Natural killer cell (primary cell): ENCODE measurements around the gene P4HB. TPM values are rescaled to one million over a fixed set of nuclear protein-coding genes. Genes with fewer than 3 reads are reported as not detected.

ENCODE experiments used
- ATAC-seq, 3 donors: fragments of 150-1000 bp in 2 of 3; fragments of 200-7000 bp in 1 of 3; cut with Tn5 transposase; 1 replicate in 1 of 3; 2 replicates in 2 of 3; pipeline ENCODE4 v1.10.0; 2021; ENCODE audit warnings: mild to moderate bottlenecking in 2 of 3, moderate library complexity in 2 of 3
- DNase-seq, 2 donors: peaks; one replicate each; pipeline versions ENCODE4 v3.0.0 to v3.0.0-alpha.2; 2013 to 2021; ENCODE audit warnings: mixed read lengths in 1 of 2
- H3K27ac ChIP-seq: one replicate; pipeline ENCODE4 v1.5.1; 2013; ENCODE audit warnings: mild to moderate bottlenecking, low read length
- H3K27me3 ChIP-seq: one replicate; pipeline ENCODE4 v1.6.1; 2013; ENCODE audit warnings: low read length; ENCODE audit not compliant: control insufficient read depth, insufficient read depth
- H3K36me3 ChIP-seq: one replicate; pipeline ENCODE4 v1.6.1; 2013; ENCODE audit warnings: low read length; ENCODE audit not compliant: control insufficient read depth, insufficient read depth
- H3K4me1 ChIP-seq: one replicate; pipeline ENCODE4 v1.6.1; 2013; ENCODE audit warnings: low read length; ENCODE audit not compliant: control insufficient read depth, insufficient read depth
- H3K4me3 ChIP-seq: one replicate; pipeline ENCODE4 v1.5.1; 2013; ENCODE audit warnings: low read length
- H3K9me3 ChIP-seq: one replicate; pipeline ENCODE4 v1.6.1; 2013; ENCODE audit warnings: low read length; ENCODE audit not compliant: control insufficient read depth, insufficient read depth
- H3K27ac Mint-ChIP-seq, 2 donors: one replicate each; pipeline ENCODE4 v1.8.0; 2022; ENCODE audit warnings: mild to moderate bottlenecking in 2 of 2, mixed read lengths in 2 of 2, moderate library complexity in 1 of 2
- H3K27me3 Mint-ChIP-seq, 2 donors: one replicate each; pipeline ENCODE4 v1.8.0; 2022; ENCODE audit warnings: low read depth in 2 of 2, mixed read lengths in 2 of 2
- H3K36me3 Mint-ChIP-seq: one replicate; pipeline ENCODE4 v1.8.0; 2022; ENCODE audit warnings: mixed read lengths
- H3K4me1 Mint-ChIP-seq, 2 donors: one replicate each; pipeline ENCODE4 v1.8.0; 2022; ENCODE audit warnings: mixed read lengths in 2 of 2
- H3K4me3 Mint-ChIP-seq: one replicate; pipeline ENCODE4 v1.8.0; 2022; ENCODE audit warnings: mild to moderate bottlenecking, moderate library complexity, mixed read lengths
- H3K9me3 Mint-ChIP-seq, 2 donors: one replicate each; pipeline ENCODE4 v1.8.0; 2022; ENCODE audit warnings: mixed read lengths in 2 of 2
- WGBS: methylation state at CpG from one replicate; pipeline ENCODE4 v1.1.7; 2013; ENCODE audit warnings: missing lambda C conversion rate; ENCODE audit not compliant: insufficient coverage; 5-methylcytosine and 5-hydroxymethylcytosine counted together
- intact Hi-C: fragments of 100-400 bp; cut with micrococcal nuclease; formaldehyde crosslinking; loops from one replicate; pipeline ENCODE4 v1.14.2; 2022
- total RNA-seq, 4 donors: library from RNA; stranded (reverse); fragments of 120-200 nt in 1 of 4; gene quantifications; one replicate each; pipeline versions ENCODE4 v1.2.3 to v1.2.4, GENCODE V29; 2013 to 2022
- TF ChIP-seq, protein P1 (sequence below): fragments of 200-600 bp; IDR thresholded peaks from one replicate; pipeline ENCODE4 v1.8.0; 2022; ENCODE audit warnings: antibody characterized with exemption

P4HB gene
- total RNA-seq, 3 donors from 2014 or later (not counting 1 experiment from before 2014, with no cell fraction given): 334 to 468 (median 386) TPM

DNA sequence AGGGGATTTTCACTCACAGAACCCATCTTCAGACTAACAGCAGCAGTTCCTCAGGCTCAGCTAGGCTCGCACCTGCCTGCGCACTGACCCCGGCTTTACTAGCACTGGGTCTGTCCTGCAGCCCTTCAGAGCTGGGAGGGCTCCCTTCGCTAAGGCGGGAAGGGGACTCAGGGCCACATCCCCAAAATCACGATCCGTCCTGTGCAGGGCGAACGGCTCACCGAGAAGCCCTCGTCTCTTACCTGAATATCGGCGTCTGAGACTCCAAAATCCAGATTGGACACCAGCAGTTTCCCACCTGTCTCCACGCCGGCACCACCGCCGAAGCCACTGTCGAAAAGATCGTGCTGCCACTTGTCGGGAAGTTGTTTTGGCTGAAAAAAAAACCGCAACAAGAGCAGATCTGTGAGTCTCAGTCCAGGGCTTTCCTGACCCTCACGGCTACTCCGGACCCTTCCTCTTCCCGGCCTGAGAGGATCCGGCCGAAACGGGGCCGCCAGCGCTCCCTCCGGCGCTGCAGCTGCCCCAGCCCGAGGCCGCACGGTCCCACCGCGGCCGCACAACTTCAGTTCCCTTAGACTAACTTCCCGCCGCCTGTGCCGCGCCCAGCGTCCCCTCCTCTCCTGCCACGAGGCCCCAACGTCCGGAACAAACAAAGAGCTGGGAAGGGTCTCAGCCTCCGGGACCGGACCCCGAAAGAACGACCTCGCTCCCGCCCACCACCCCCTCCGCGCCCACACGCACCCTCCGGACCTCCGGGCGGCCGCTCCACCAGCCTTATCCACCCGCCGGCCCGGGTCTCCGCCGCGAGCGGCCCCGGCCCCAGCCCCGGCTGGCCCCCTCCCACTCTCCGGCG, 30.3 kb upstream of the P4HB start:
- H3K27me3 ChIP-seq: no peaks in the 10 kb centered on the region
- TF ChIP-seq, protein P1, sequence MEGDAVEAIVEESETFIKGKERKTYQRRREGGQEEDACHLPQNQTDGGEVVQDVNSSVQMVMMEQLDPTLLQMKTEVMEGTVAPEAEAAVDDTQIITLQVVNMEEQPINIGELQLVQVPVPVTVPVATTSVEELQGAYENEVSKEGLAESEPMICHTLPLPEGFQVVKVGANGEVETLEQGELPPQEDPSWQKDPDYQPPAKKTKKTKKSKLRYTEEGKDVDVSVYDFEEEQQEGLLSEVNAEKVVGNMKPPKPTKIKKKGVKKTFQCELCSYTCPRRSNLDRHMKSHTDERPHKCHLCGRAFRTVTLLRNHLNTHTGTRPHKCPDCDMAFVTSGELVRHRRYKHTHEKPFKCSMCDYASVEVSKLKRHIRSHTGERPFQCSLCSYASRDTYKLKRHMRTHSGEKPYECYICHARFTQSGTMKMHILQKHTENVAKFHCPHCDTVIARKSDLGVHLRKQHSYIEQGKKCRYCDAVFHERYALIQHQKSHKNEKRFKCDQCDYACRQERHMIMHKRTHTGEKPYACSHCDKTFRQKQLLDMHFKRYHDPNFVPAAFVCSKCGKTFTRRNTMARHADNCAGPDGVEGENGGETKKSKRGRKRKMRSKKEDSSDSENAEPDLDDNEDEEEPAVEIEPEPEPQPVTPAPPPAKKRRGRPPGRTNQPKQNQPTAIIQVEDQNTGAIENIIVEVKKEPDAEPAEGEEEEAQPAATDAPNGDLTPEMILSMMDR: no peak
- peaks cover 47% of the 10 kb centered on the region for H3K36me3 ChIP-seq
- 10% methylated on average over 65 of the region's 69 CpGs for WGBS
- peak overlapping the region; percentile 70 for H3K27ac ChIP-seq
- H3K9me3 ChIP-seq: no peaks in the 10 kb centered on the region
- Mint-ChIP-seq H3K27me3 (no peaks in the 10 kb centered on the region), H3K27ac (peak overlapping the region; percentile 93 to 96), H3K4me1 (peaks cover 10 to 21% of the 10 kb centered on the region in 2 donors), H3K4me3 (peak overlapping the region; percentile 84), H3K9me3 (no peaks in the 10 kb centered on the region), H3K36me3 (no peaks in the 10 kb centered on the region)
- H3K4me1 ChIP-seq: peaks cover 23% of the 10 kb centered on the region
- DNase-seq: peak in 1 of 2 donors; percentile 47
- ATAC-seq: peak in 1 of 3 donors; percentile 1
- peak overlapping the region; percentile 48 for H3K4me3 ChIP-seq
- intact Hi-C loops: no loop called here

DNA sequence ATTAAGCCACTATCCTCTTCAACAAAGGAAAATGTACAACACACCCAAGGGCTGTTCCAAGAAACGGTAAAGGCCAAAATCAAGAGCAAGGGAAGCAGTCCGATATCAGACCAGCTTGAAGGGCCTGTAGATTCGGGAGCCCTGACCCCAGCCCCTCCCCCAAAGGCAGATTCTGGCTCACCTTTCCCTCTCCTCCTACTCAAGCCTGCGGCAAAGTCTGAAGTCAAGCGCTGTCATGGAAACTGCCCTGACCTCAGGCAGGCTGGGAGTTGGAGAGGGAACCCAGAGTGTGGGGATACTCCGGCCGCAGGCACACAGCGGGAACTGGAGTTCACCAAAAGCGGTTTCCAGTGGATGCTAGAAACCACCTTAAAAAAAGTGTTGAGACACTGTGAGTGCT, 29.3 kb upstream of the P4HB start:
- 96% methylated on average over 9 of the region's 9 CpGs for WGBS
- peak overlapping the region; percentile 93 to 96 for H3K27ac Mint-ChIP-seq
- no peak for ATAC-seq
- Histone ChIP-seq H3K27ac (no peak overlapping the region), H3K9me3 (no peaks in the 10 kb centered on the region), H3K4me1 (peaks cover 23% of the 10 kb centered on the region), H3K27me3 (no peaks in the 10 kb centered on the region), H3K36me3 (peaks cover 48% of the 10 kb centered on the region), H3K4me3 (no peak overlapping the region)
- no peaks in the 10 kb centered on the region for H3K9me3 Mint-ChIP-seq
- no peaks in the 10 kb centered on the region for H3K36me3 Mint-ChIP-seq
- DNase-seq: no peak
- peaks cover 10 to 25% of the 10 kb centered on the region in 2 donors for H3K4me1 Mint-ChIP-seq
- H3K4me3 Mint-ChIP-seq: peak overlapping the region; percentile 84
- H3K27me3 Mint-ChIP-seq: no peaks in the 10 kb centered on the region
- intact Hi-C loops: no loop called here
- TF ChIP-seq, protein P1: no peak

DNA sequence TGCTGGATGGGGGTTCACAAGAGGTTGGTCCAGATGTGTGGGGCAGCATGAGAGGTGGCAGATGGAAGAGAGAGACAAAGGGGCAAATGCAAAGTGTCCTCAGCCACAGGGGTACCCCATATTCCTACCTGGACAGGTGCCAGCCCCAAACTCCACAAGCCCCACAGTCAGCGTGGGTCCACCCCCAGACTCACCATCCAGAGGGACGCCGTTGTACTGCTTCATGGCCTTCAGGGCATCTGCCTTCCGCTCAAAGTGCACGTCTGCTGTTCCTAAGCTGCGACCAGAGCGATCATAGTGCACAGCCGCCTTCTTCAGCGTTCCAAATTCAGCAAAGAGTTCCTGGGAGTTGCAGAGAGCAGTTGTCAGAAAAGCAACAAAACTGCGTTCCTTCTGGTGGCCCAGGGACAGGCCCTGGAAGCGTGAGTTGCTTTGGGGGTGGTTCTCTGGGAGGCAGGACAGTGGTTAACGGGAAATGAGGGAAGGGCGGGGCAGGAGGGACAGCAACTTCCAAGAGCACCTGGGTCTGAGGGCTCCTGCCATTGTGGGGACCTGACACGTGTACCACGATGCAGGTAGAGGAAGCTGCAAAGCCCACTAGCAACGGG, 28.8 kb upstream of the P4HB start:
- H3K27me3 Mint-ChIP-seq: no peaks in the 10 kb centered on the region

More for the DNA sequence above, 28.8 kb upstream of the P4HB start:
- peak overlapping the region; percentile 61 for H3K4me3 Mint-ChIP-seq
- TF ChIP-seq, protein P1: no peak
- Histone ChIP-seq H3K4me3 (no peak overlapping the region), H3K27ac (no peak overlapping the region), H3K9me3 (no peaks in the 10 kb centered on the region), H3K36me3 (peaks cover 46% of the 10 kb centered on the region), H3K4me1 (peaks cover 23% of the 10 kb centered on the region), H3K27me3 (no peaks in the 10 kb centered on the region)
- H3K36me3 Mint-ChIP-seq: no peaks in the 10 kb centered on the region
- H3K9me3 Mint-ChIP-seq: no peaks in the 10 kb centered on the region
- no peak for ATAC-seq
- H3K27ac Mint-ChIP-seq: peak overlapping the region in 1 of 2 donors; percentile 48
- H3K4me1 Mint-ChIP-seq: peaks cover 10 to 25% of the 10 kb centered on the region in 2 donors
- DNase-seq: no peak
- 97% methylated on average over 16 of the region's 16 CpGs for WGBS
- intact Hi-C loops: no loop called here
